Measurements from ENCODE around the gene HSPG2.
A peak's percentile ranks its signal among the peaks of the same experiment; 100 is the strongest.

The HSPG2 gene

DNA sequence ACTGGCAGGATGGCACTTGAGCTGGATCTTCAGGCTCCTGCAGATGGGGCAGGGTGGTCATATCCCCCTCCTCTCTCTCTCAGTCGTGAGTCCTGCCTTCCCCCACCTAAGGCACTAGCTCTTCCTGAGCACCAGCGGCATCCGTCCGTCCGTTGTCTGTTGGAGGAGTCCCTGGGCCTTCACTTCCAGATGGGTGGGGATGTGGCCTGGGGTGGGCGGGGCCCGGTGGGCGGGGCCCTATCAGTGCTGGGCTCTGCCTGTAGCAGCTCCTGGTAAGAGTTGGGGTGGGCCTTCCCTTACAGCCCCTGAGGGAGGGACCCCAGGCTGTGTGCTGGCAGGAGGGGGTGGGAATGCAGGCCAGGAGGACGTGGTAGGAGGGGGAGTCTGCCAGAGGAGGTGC is 114.8 kb downstream of the HSPG2 start:
- TF ChIP-seq, protein P1, sequence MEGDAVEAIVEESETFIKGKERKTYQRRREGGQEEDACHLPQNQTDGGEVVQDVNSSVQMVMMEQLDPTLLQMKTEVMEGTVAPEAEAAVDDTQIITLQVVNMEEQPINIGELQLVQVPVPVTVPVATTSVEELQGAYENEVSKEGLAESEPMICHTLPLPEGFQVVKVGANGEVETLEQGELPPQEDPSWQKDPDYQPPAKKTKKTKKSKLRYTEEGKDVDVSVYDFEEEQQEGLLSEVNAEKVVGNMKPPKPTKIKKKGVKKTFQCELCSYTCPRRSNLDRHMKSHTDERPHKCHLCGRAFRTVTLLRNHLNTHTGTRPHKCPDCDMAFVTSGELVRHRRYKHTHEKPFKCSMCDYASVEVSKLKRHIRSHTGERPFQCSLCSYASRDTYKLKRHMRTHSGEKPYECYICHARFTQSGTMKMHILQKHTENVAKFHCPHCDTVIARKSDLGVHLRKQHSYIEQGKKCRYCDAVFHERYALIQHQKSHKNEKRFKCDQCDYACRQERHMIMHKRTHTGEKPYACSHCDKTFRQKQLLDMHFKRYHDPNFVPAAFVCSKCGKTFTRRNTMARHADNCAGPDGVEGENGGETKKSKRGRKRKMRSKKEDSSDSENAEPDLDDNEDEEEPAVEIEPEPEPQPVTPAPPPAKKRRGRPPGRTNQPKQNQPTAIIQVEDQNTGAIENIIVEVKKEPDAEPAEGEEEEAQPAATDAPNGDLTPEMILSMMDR (IDR thresholded peaks at IDR 0.05; ENCODE audit: low read depth, low read length, missing control alignments), result no peak
- DNase-seq (ENCODE audit: low read depth), result no peak
- in situ Hi-C loops (cut with HindIII; ENCODE audit: low sequenced_read_pairs), result no loop called here
- no peak overlapping the region for H3K4me3 ChIP-seq (ENCODE audit: low read depth, low read length)

DNA sequence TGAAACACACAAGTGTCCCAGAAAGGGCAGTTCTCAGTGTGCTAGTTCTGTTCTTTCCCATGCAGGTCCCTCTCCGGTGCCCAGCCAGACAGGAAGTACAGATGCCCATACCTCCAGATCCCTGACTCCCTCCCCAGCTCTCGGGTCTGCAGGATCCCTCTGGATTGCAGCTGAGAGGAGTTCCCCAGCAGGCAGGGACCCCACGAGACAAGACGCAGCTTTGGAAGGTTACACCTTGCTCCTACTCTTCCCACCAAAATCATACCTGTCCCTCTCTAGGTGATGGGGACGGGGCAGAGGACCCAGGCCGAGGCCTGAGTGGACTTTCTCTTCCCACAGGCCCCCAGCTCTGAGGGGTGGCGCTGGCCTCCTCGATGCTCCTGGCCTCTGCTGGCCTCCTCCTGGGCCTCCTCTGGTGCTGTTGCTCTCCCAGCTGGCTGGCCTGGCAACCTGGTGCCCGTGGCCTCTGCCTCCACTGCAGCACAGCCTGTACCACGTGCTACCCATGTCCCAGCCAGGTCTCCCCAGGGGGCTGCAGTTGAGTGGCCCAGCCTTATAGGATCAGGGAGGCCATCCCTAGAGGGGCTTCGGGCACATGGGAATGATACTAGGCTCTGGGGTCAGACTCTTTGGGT is 115.6 kb downstream of the HSPG2 start:
- H3K4me3 ChIP-seq (ENCODE audit: low read depth, low read length), result no peak overlapping the region
- TF ChIP-seq, protein P1 (IDR thresholded peaks at IDR 0.05; ENCODE audit: low read depth, low read length, missing control alignments), result no peak
- in situ Hi-C loops (cut with HindIII; ENCODE audit: low sequenced_read_pairs), result no loop called here
- no peak for DNase-seq (ENCODE audit: low read depth)

DNA sequence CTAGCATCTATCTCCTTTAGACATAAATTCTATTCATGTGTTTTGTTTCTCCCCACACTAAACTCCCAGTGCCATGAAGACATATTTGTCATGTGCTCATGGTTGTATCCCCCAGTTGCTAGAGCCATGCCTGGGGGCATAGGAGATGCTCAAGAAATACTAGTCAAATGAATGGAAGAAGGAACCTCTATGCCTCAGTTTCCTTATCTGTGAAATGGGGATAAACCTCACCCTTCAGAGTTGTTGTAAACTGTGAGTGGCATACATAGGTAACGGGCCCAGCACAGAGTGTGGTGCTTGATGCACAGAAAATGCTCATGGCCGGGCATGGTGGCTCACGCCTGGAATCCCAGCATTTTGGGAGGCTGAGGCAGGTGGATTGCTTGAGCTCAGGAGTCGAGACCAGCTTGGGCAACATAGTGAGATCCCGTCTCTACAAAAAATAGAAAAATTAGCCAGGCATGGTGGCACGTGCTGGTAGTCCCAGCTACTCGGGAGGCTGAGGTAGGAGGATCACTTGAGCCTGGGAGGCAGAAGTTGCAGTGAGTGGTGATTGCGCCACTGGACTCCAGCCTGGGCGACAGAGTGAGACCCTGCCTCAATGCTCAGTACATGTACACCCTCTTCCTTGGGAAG is 116.4 kb downstream of the HSPG2 start:
- H3K4me3 ChIP-seq (ENCODE audit: low read depth, low read length), result no peak overlapping the region
- TF ChIP-seq, protein P1 (IDR thresholded peaks at IDR 0.05; ENCODE audit: low read depth, low read length, missing control alignments), result no peak
- in situ Hi-C loops (cut with HindIII; ENCODE audit: low sequenced_read_pairs), result no loop called here
- DNase-seq (ENCODE audit: low read depth), result no peak

DNA sequence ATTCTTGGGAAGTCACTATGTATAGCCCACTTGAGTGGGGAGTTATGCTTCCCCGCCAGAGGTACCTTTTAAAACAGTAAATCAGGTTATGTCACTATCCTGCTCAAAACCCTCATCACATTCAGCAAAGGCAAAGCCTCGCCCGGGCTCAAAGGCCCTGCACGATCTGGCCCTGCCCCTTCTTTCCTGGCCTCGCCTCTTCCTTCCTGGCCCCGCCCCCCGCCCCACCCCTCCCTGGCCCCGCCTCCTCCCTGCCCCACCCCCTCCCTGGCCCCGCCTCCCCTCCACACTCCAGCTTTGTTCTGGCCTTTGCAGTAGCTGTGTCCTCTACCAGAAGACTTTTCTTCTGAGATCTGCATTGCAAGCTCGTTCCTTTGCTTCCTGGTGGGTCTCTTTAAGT is 118.5 kb downstream of the HSPG2 start:
- DNase-seq (ENCODE audit: low read depth), result no peak
- in situ Hi-C loops (cut with HindIII; ENCODE audit: low sequenced_read_pairs), result no loop called here
- no peak overlapping the region for H3K4me3 ChIP-seq (ENCODE audit: low read depth, low read length)
- TF ChIP-seq, protein P1 (IDR thresholded peaks at IDR 0.05; ENCODE audit: low read depth, low read length, missing control alignments), result no peak

DNA sequence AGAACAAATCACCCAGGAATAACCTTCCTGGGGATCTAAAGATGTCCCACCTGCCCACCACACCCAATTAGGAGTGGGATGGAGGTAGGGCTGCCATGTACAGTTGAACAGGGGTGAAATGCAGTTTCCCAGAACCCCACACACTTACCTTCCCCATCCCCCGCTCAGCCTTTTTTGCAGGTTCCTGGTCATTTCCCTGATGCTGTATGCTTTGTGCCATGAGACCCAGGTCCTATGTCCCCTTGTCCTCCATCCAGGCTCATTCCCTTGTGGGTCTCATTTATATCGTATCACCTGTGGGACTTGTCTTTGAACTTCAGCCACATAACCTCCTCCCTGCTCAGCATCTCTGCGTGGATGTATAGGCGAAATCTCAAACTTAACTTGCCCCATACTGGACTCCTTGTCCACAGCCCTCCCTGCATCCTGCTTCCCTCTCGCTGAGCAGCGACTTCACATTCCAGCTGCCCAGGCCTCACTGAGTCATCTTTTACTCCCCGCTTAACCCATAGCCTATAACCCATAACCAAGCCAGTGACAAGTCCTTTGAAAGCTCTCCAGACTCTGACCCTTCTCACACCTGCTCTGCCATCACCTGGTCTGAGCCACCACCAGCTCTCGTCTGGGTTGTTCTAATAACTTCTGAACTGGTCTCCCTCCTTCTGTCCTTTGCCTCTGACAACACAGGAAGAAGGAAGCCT is 120.4 kb downstream of the HSPG2 start:
- in situ Hi-C loops (cut with HindIII; ENCODE audit: low sequenced_read_pairs), result no loop called here
- DNase-seq (ENCODE audit: low read depth), result peak; percentile 22
- no peak overlapping the region for H3K4me3 ChIP-seq (ENCODE audit: low read depth, low read length)
- TF ChIP-seq, protein P1 (IDR thresholded peaks at IDR 0.05; ENCODE audit: low read depth, low read length, missing control alignments), result no peak

DNA sequence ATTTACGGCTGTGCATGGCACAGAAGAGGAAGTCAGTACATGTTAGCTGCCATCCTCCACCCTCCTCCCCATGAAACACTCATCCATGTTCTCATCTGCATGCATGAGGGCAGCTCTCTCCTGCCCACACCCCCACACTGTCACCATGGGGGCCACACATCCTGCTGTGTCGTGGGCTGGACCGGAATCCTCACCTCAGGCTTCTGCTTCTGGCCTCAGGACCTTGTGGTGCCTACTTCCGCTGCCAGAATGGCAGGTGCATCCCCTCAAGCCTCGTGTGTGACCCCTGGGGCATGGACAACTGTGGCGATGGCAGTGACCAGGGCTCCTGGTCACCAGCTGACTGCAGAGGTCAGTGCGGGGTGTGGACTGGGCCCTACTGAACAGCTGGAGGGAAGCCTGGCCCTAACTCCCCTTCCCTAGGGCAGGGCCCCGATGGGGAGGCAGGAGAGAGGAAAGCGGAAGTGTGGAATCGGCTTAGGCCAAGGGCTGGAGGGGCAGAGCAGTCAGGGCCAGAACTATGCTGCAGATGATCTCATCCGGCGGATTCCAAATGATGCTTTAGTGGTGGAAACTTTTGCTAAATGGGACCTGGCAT is 121.3 kb downstream of the HSPG2 start:
- TF ChIP-seq, protein P1 (IDR thresholded peaks at IDR 0.05; ENCODE audit: low read depth, low read length, missing control alignments), result no peak
- no peak for DNase-seq (ENCODE audit: low read depth)
- no peak overlapping the region for H3K4me3 ChIP-seq (ENCODE audit: low read depth, low read length)
- in situ Hi-C loops (cut with HindIII; ENCODE audit: low sequenced_read_pairs), result no loop called here

Measured in astrocyte of the cerebellum (primary cell).